CD4-positive, alpha-beta T cell treated with Interleukin-10 for 1 hour (primary cell): ENCODE measurements around the gene UNC119.

Experiments used
- DNase-seq: peaks from one replicate; pipeline ENCODE4 v3.0.0-alpha.2; 2020

UNC119 gene

GRCh38 chr17:28572259-28573039 is 20.0 kb upstream of the UNC119 start:
- no peak for DNase-seq

GRCh38 chr17:28571361-28572122 is 19.1 kb upstream of the UNC119 start, which contains the start of gene PIGS:
PIGS (minus strand) TSS chr17:28571524; CDS start chr17:28571496, 28 bp downstream.
- peak; percentile 90 for DNase-seq

- DNase-seq = peak; percentile 52
Observed at GRCh38 chr17:28570716-28571360, 18.4 kb upstream of the UNC119 start.

- DNase-seq = no peak
Observed at GRCh38 chr17:28569446-28569845, 17.0 kb upstream of the UNC119 start.

GRCh38 chr17:28567604-28568003 is 15.2 kb upstream of the UNC119 start:
- DNase-seq = no peak

- no peak for DNase-seq
Observed at GRCh38 chr17:28563475-28563874, 11.1 kb upstream of the UNC119 start.

GRCh38 chr17:28555022-28555421 is 2.6 kb upstream of the UNC119 start:
- no peak for DNase-seq

- DNase-seq = no peak
Observed at GRCh38 chr17:28554565-28554964, 2.1 kb upstream of the UNC119 start.

GRCh38 chr17:28553000-28553505 is 629 bp upstream of the UNC119 start:
- no peak for DNase-seq

GRCh38 chr17:28551421-28552175 is 826 bp downstream of the UNC119 start:
- DNase-seq = no peak

GRCh38 chr17:28550858-28551257 is 1.6 kb downstream of the UNC119 start:
- no peak for DNase-seq

GRCh38 chr17:28549236-28550132 is 2.9 kb downstream of the UNC119 start:
- DNase-seq = peak; percentile 79

- DNase-seq = no peak
Observed at GRCh38 chr17:28548417-28549130, 3.9 kb downstream of the UNC119 start.

GRCh38 chr17:28547623-28548416 is 4.6 kb downstream of the UNC119 start:
- DNase-seq = peak; percentile 73

GRCh38 chr17:28547096-28547622 is 5.3 kb downstream of the UNC119 start:
- DNase-seq = no peak

GRCh38 chr17:28545787-28546415 is 6.5 kb downstream of the UNC119 start:
- no peak for DNase-seq

GRCh38 chr17:28545141-28545503 is 7.3 kb downstream of the UNC119 start:
- no peak for DNase-seq

- no peak for DNase-seq
Observed at GRCh38 chr17:28544402-28545140, 7.9 kb downstream of the UNC119 start.

GRCh38 chr17:28541439-28541838 is 11.0 kb downstream of the UNC119 start:
- DNase-seq = no peak
